Measurements from ENCODE around the gene MCTP2.

DNA sequence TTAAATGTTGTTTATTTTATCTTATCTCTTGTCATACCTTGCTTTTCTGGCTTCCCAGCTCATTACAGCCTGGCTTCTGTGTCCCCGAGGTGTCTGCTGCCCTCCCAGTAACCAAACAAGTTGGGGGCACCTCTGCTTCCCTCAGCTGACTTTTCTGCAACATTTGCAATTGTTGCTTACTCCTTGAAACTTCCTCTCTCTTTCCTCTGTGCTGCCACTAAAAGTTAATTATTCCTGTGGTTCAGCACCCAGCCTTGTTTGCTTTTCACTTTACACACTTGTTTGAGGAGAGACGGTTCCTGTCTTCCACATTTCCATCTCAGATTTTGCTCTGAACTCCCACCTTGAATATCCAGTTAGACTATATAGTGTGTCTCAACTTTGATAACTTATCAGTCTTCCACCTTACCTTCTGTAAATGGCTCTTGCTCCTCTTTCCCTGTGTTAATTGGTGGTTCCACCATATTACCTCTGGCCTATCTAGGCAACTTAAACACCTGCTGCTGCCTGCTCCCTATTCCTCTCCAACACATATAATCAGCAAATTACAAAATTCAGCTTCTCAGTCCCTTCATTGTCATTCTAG, 21.6 kb downstream of the MCTP2 start:
- TF ChIP-seq ELF1 (tag; IDR thresholded peaks at IDR 0.05) = no peak
- no peak for TF ChIP-seq NBN (IDR thresholded peaks at IDR 0.05; ENCODE audit: low read depth)
- TF ChIP-seq ZSCAN32 (CRISPR knock-in tag; IDR thresholded peaks at IDR 0.05) = no peak
- no peak for TF ChIP-seq POLR2A (conservative IDR thresholded peaks at IDR 0.05)
- TF ChIP-seq POLR2G (IDR thresholded peaks at IDR 0.05; ENCODE audit: low read depth, low read length) = no peak
- no peak for TF ChIP-seq TEAD4 (IDR thresholded peaks at IDR 0.05; ENCODE audit: low read length)
- TF ChIP-seq TEAD4 (CRISPR knock-in tag; IDR thresholded peaks at IDR 0.05; ENCODE audit: borderline replicate concordance) = no peak
- no peak for TF ChIP-seq E2F5 (CRISPR knock-in tag; IDR thresholded peaks at IDR 0.05)
- no peak for TF ChIP-seq ZNF592 (IDR thresholded peaks at IDR 0.05)
- TF ChIP-seq ZHX1 (conservative IDR thresholded peaks at IDR 0.05; ENCODE audit: low read length) = no peak
- TF ChIP-seq MTA3 (IDR thresholded peaks at IDR 0.05; ENCODE audit: borderline replicate concordance) = no peak
- no peak for TF ChIP-seq ZNF143 (CRISPR knock-in tag; IDR thresholded peaks at IDR 0.05)
- TF ChIP-seq YY1 (IDR thresholded peaks at IDR 0.05; ENCODE audit: borderline replicate concordance in 1 of 3, control insufficient read depth in 1 of 3, extremely low read depth in 1 of 3, insufficient read depth in 3 of 3, insufficient read length in 1 of 3, insufficient replicate concordance in 2 of 3, low read depth in 1 of 3, low read length in 2 of 3) = no peak

Data from K562 (cell line).